Smooth muscle cell (in vitro differentiated cells): Measurements from ENCODE around the gene BMP8B. TPM values are rescaled to one million over a fixed set of nuclear protein-coding genes. Genes with fewer than 3 reads are reported as not detected.

ENCODE experiments used
- DNase-seq: peaks from one replicate; lab custom pipeline; 2025; ENCODE audit not compliant: unreplicated experiment; lab: John Stamatoyannopoulos, UW
- H2AFZ ChIP-seq: fragments of 200-600 bp; sonication (generic); 2 replicates; pipeline ENCODE4 v1.6.0; 2016; ENCODE audit warnings: antibody characterized with exemption, low read depth, mild to moderate bottlenecking
- H3F3A ChIP-seq: fragments of 200-600 bp; sonication (generic); 2 replicates; pipeline ENCODE4 v1.6.0; 2017; ENCODE audit warnings: antibody characterized with exemption, low read depth
- H3K27ac ChIP-seq: fragments of 200-600 bp; sonication (generic); 2 replicates; pipeline ENCODE4 v1.5.1; 2016; ENCODE audit warnings: low read depth, mild to moderate bottlenecking
- H3K27me3 ChIP-seq: fragments of 200-600 bp; sonication (generic); 2 replicates; pipeline ENCODE4 v1.6.1; 2016; ENCODE audit warnings: low read depth, mild to moderate bottlenecking
- H3K36me3 ChIP-seq: fragments of 200-600 bp; sonication (generic); 2 replicates; pipeline ENCODE4 v1.5.1; 2016; ENCODE audit warnings: low read depth
- H3K4me1 ChIP-seq: fragments of 200-600 bp; sonication (generic); 2 replicates; pipeline ENCODE4 v1.5.1; 2016; ENCODE audit warnings: low read depth
- H3K4me2 ChIP-seq: fragments of 200-600 bp; sonication (generic); 2 replicates; pipeline ENCODE4 v1.6.0; 2016; ENCODE audit warnings: mild to moderate bottlenecking
- H3K4me3 ChIP-seq: fragments of 200-600 bp; sonication (generic); 2 replicates; pipeline ENCODE4 v1.5.1; 2016; ENCODE audit warnings: mild to moderate bottlenecking
- H3K79me2 ChIP-seq: fragments of 200-600 bp; sonication (generic); 2 replicates; pipeline ENCODE4 v1.6.0; 2016; ENCODE audit warnings: low read depth, mild to moderate bottlenecking
- H3K9ac ChIP-seq: fragments of 200-600 bp; sonication (generic); 2 replicates; pipeline ENCODE4 v1.6.0; 2016; ENCODE audit warnings: low read depth
- H3K9me3 ChIP-seq: fragments of 200-600 bp; sonication (generic); replicated peaks from 2 replicates; pipeline ENCODE4 v1.5.1; 2016; ENCODE audit warnings: low read depth
- H4K20me1 ChIP-seq: fragments of 200-600 bp; sonication (generic); 2 replicates; pipeline ENCODE4 v1.6.0; 2016; ENCODE audit warnings: low read depth
- WGBS: methylation state at CpG from one replicate; pipeline ENCODE4 v1.1.7; 2016; ENCODE audit warnings: low lambda C conversion rate; 5-methylcytosine and 5-hydroxymethylcytosine counted together
- polyA plus RNA-seq: library from polyadenylated mRNA; unstranded; fragments of >200 nt; fragmentation: Nextera tagmentation; extraction: Ambion mirVana; gene quantifications from 2 replicates; pipeline ENCODE4 v1.2.1, GENCODE V29; 2016
- total RNA-seq: library from RNA; depleted of rRNA; stranded (reverse); fragments of >200 nt; gene quantifications from 2 replicates; pipeline ENCODE4 v1.2.3, GENCODE V29; 2014
- TF ChIP-seq, protein P1 (sequence below): fragments of 200-600 bp; sonication (generic); IDR thresholded peaks from 2 replicates; pipeline ENCODE4 v1.5.1; 2017; ENCODE audit warnings: borderline replicate concordance, mild to moderate bottlenecking, antibody characterized with exemption; ENCODE audit not compliant: insufficient read depth, poor library complexity, severe bottlenecking

The BMP8B gene
- total and polyA plus RNA-seq, 2 experiments from 2014 or later: 0.06 TPM; not detected in 1

DNA sequence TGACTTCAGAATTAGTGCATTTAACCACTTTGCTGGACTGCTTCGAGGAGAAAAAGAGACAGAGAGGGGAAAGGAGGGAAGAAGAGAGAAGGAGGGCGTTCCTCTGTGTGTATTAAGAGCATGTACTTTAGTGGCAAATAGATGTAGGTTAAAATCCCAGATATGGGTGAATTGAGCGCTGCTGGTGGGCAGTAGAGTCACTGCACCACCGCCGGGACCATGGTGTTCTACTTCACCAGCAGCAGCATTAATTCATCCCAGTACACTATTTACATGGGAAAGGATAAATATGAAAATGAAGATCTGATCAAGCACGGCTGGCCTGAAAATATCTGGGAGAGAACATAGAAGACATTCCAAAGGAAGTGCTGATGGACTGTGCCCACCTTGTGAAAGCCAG is 70.9 kb downstream of the BMP8B start:
- Histone ChIP-seq H3K27ac (no peak overlapping the region), H4K20me1 (no peaks in the 10 kb centered on the region), H3F3A (no peaks in the 10 kb centered on the region), H3K9me3 (no peaks in the 10 kb centered on the region), H3K4me2 (no peak overlapping the region), H3K36me3 (no peaks in the 10 kb centered on the region), H3K9ac (no peak overlapping the region), H3K27me3 (peaks cover 86% of the 10 kb centered on the region), H2AFZ (no peak overlapping the region), H3K79me2 (no peaks in the 10 kb centered on the region), H3K4me1 (no peaks in the 10 kb centered on the region), H3K4me3 (no peak overlapping the region)
- no peak for DNase-seq
- TF ChIP-seq, protein P1, sequence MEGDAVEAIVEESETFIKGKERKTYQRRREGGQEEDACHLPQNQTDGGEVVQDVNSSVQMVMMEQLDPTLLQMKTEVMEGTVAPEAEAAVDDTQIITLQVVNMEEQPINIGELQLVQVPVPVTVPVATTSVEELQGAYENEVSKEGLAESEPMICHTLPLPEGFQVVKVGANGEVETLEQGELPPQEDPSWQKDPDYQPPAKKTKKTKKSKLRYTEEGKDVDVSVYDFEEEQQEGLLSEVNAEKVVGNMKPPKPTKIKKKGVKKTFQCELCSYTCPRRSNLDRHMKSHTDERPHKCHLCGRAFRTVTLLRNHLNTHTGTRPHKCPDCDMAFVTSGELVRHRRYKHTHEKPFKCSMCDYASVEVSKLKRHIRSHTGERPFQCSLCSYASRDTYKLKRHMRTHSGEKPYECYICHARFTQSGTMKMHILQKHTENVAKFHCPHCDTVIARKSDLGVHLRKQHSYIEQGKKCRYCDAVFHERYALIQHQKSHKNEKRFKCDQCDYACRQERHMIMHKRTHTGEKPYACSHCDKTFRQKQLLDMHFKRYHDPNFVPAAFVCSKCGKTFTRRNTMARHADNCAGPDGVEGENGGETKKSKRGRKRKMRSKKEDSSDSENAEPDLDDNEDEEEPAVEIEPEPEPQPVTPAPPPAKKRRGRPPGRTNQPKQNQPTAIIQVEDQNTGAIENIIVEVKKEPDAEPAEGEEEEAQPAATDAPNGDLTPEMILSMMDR: no peak
- 33% methylated on average over 6 of the region's 6 CpGs for WGBS

DNA sequence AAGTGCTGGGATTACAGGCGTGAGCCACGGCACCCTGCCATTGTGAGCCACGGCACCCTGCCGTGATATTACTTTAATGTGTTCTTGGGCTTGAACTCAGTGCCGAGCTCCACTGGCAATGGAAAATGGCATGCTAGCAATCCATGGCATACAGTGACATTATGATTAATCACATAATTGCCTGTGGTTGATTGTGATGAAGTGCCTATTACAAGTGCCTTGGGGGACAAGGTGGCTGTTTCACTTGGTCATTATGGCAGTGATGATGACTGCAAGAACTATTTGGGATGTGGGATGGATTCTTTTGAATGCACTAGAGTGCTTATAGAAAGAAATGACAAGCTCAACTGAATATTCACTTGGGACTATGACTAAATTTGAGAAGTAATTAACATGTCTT is 75.1 kb downstream of the BMP8B start:
- TF ChIP-seq, protein P1: no peak
- Histone ChIP-seq H3K4me1 (peaks cover 12% of the 10 kb centered on the region), H3K36me3 (no peaks in the 10 kb centered on the region), H3K27ac (no peak overlapping the region), H3K27me3 (peaks cover 68% of the 10 kb centered on the region), H4K20me1 (no peaks in the 10 kb centered on the region), H3F3A (no peaks in the 10 kb centered on the region), H3K4me3 (no peak overlapping the region), H2AFZ (no peak overlapping the region), H3K9ac (no peak overlapping the region), H3K9me3 (no peaks in the 10 kb centered on the region), H3K4me2 (no peak overlapping the region), H3K79me2 (no peaks in the 10 kb centered on the region)
- no peak for DNase-seq
- WGBS: 93% methylated on average over 5 of the region's 5 CpGs

DNA sequence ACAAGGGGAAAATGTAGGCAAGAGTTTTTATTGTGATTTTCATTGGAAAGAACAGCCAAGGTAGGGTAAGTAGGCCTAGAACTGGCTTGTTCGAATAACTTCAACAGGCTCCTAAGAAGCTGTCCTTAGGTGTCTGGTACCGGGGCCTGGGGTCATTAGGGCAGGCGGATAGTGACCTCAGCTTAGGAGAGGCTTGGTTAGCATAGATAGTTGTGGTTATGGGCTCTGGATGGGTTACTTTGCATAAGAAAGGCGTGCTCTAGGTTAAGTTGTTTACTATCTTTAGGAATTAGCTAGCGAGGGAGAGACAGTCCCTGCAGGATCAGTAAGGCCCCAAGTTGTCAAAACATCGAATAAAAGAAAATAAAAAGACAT is 76.7 kb downstream of the BMP8B start:
- H3K9me3 ChIP-seq: no peaks in the 10 kb centered on the region
- H2AFZ ChIP-seq: no peak overlapping the region
- H3K27ac ChIP-seq: no peak overlapping the region
- H3K36me3 ChIP-seq: no peaks in the 10 kb centered on the region
- no peak for DNase-seq
- peaks cover 68% of the 10 kb centered on the region for H3K27me3 ChIP-seq
- H3K9ac ChIP-seq: no peak overlapping the region
- no peaks in the 10 kb centered on the region for H3K79me2 ChIP-seq
- peak overlapping the region; percentile 41 for H3K4me2 ChIP-seq
- peaks cover 12% of the 10 kb centered on the region for H3K4me1 ChIP-seq
- no peak overlapping the region for H3K4me3 ChIP-seq
- H3F3A ChIP-seq: no peaks in the 10 kb centered on the region
- WGBS: 44% methylated on average over 6 of the region's 6 CpGs
- TF ChIP-seq, protein P1: no peak
- H4K20me1 ChIP-seq: no peaks in the 10 kb centered on the region
